A549 (cell line): ENCODE results near the gene SVIL.

Experiments
- EHF ChIP-seq: fragments of 250-450 bp; sonication (Bioruptor Pico); IDR thresholded peaks from 2 replicates; pipeline ENCODE4 v1.5.0; 2020; ENCODE audit warnings: mild to moderate bottlenecking
- KDM1A ChIP-seq: fragments of 200-600 bp; sonication (generic); IDR thresholded peaks from 2 replicates; pipeline ENCODE4 v1.6.1; 2016; ENCODE audit warnings: low read depth, mild to moderate bottlenecking
- PBX3 ChIP-seq: IDR thresholded peaks from 2 replicates; pipeline ENCODE4 v1.6.1; 2012
- TF ChIP-seq, protein P1 (sequence below): fragments of 450-650 bp; IDR thresholded peaks from 2 replicates; pipeline ENCODE4 v1.6.1; 2014; ENCODE audit warnings: antibody characterized with exemption

GRCh38 chr10:29434111-29434510 is 200.7 kb downstream of the SVIL start:
- TF ChIP-seq EHF (CRISPR knock-in tag), result no peak
- TF ChIP-seq PBX3, result no peak
- TF ChIP-seq KDM1A, result no peak
- TF ChIP-seq, protein P1, sequence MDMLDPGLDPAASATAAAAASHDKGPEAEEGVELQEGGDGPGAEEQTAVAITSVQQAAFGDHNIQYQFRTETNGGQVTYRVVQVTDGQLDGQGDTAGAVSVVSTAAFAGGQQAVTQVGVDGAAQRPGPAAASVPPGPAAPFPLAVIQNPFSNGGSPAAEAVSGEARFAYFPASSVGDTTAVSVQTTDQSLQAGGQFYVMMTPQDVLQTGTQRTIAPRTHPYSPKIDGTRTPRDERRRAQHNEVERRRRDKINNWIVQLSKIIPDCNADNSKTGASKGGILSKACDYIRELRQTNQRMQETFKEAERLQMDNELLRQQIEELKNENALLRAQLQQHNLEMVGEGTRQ, result no peak
